Activated B cell treated with CpG ODN at 0.5 μM for 24 hours (primary cell): ENCODE data around the gene CS. TPM values are rescaled to one million over a fixed set of nuclear protein-coding genes. Genes with fewer than 3 reads are reported as not detected.
"Not testable (repeated sequence)": the region's sequence is repeated elsewhere in the genome, so short reads cannot be mapped to it uniquely, and the experiment has no call there.

Experiments used
- ATAC-seq: fragments of 200-7000 bp; cut with Tn5 transposase; one replicate; pipeline ENCODE4 v1.10.0; 2021; ENCODE audit warnings: low read depth, mild to moderate bottlenecking, moderate library complexity
- CTCF ChIA-PET: fragments of 350-600 bp; sonication (Branson Sonifier 250); formaldehyde crosslinking; loops from one replicate; lab custom pipeline; 2021; ENCODE audit warnings: antibody characterized with exemption; lab: Charles Lee
- POLR2A ChIA-PET: fragments of 350-600 bp; sonication (Branson Sonifier 250); formaldehyde crosslinking; loops from one replicate; lab custom pipeline; 2021; ENCODE audit warnings: antibody characterized with exemption; lab: Charles Lee
- DNase-seq: peaks from one replicate; pipeline ENCODE4 v3.0.0; 2022
- H3K27ac Mint-ChIP-seq: one replicate; pipeline ENCODE4 v1.8.0; 2020; ENCODE audit warnings: mixed read lengths
- H3K27me3 Mint-ChIP-seq: one replicate; pipeline ENCODE4 v1.8.0; 2021; ENCODE audit warnings: mixed read lengths
- H3K36me3 Mint-ChIP-seq: one replicate; pipeline ENCODE4 v1.8.0; 2021; ENCODE audit warnings: low read depth, mixed read lengths
- H3K4me1 Mint-ChIP-seq: one replicate; pipeline ENCODE4 v1.8.0; 2021; ENCODE audit warnings: mixed read lengths
- H3K4me3 Mint-ChIP-seq: one replicate; pipeline ENCODE4 v1.8.0; 2020; ENCODE audit warnings: mild to moderate bottlenecking, mixed read lengths
- H3K9me3 Mint-ChIP-seq: one replicate; pipeline ENCODE4 v1.8.0; 2020; ENCODE audit warnings: mixed read lengths
- CTCF ChIP-seq: fragments of 200-600 bp; IDR thresholded peaks from one replicate; pipeline ENCODE4 v1.8.0; 2022; ENCODE audit warnings: antibody characterized with exemption, mild to moderate bottlenecking
- intact Hi-C: fragments of 100-400 bp; cut with micrococcal nuclease; formaldehyde crosslinking; loops from one replicate; pipeline ENCODE4 v1.15.1; 2024
- total RNA-seq: library from RNA; stranded (reverse); gene quantifications from 2 replicates; pipeline ENCODE4 v1.2.3, GENCODE V29; 2022

The CS gene
- total RNA-seq = 229 and 233 TPM in 2 replicates

- Mint-ChIP-seq H3K9me3 (no peaks in the 10 kb centered on the region), H3K36me3 (peaks cover 25% of the 10 kb centered on the region), H3K4me1 (peaks cover 59% of the 10 kb centered on the region), H3K4me3 (peak within 1 kb of the TSS; percentile 96), H3K27ac (peak within 1 kb of the TSS; percentile 97), H3K27me3 (no peaks in the 10 kb centered on the region)
- ATAC-seq (peak; percentile 96), DNase-seq (peak; percentile 97)
- ChIA-PET CTCF (no interaction called here), POLR2A (interaction anchor here (0.5 to 3.2 kb wide), 19 partner anchors 9 to 811 kb away, joined by 3 to 18 read pairs (median 5); partner anchors contain the start of genes DNAJC14, ESYT1, IL23A and PAN2)
- no peak for TF ChIP-seq CTCF
- intact Hi-C loops = loop anchor here (1.0 to 2.0 kb wide), 14 partner anchors 13 to 327 kb away; partner anchors contain the start of genes ANKRD52, IL23A, PAN2 and RNF41
Observed at GRCh38 chr12:56299853-56300643, at the start of gene CS. Gene CS, minus strand, starts transcription at chr12:56300330. Its CDS starts 129 bp downstream, at chr12:56300201.

GRCh38 chr12:56348776-56349175 lies 48.6 kb upstream of the CS start:
- Mint-ChIP-seq H3K36me3 (peaks cover 79% of the 10 kb centered on the region), H3K9me3 (no peaks in the 10 kb centered on the region), H3K4me1 (no peaks in the 10 kb centered on the region), H3K4me3 (no peak overlapping the region), H3K27me3 (no peaks in the 10 kb centered on the region), H3K27ac (no peak overlapping the region)
- intact Hi-C loops = no loop called here
- POLR2A ChIA-PET = interaction anchor here (1.0 to 3.2 kb wide), 3 partner anchors 10 to 15 kb away, joined by 3 to 19 read pairs (median 3); partner anchors contain the start of genes IL23A, PAN2 and STAT2
- TF ChIP-seq CTCF = no peak
- DNase-seq (no peak), ATAC-seq (no peak)
- CTCF ChIA-PET = no interaction called here

- DNase-seq, H3K27ac Mint-ChIP-seq, intact Hi-C loops, ATAC-seq, H3K4me3 Mint-ChIP-seq, H3K4me1 Mint-ChIP-seq, H3K9me3 Mint-ChIP-seq, H3K27me3 Mint-ChIP-seq: not testable (repeated sequence)
- H3K36me3 Mint-ChIP-seq = peaks cover 86% of the 10 kb centered on the region
- POLR2A ChIA-PET = interaction anchor here (0.6 to 3.2 kb wide), 5 partner anchors 8 to 280 kb away, joined by 3 to 19 read pairs (median 4); partner anchors contain the start of genes CNPY2, IL23A and STAT2
- CTCF ChIA-PET = interaction anchor here (1.3 kb wide), 1 partner anchor 12 kb away, joined by 3 read pairs; the partner anchor contains the start of gene STAT2
Observed at GRCh38 chr12:56347255-56347654, 47.1 kb upstream of the CS start.

GRCh38 chr12:56346675-56347074 lies 46.5 kb upstream of the CS start:
- no peak overlapping the region for H3K27ac Mint-ChIP-seq
- H3K4me3 Mint-ChIP-seq = no peak overlapping the region

GRCh38 chr12:56342290-56342689 lies 42.2 kb upstream of the CS start:
- intact Hi-C loops, H3K9me3 Mint-ChIP-seq, ATAC-seq, DNase-seq, H3K27me3 Mint-ChIP-seq, H3K4me3 Mint-ChIP-seq: not testable (repeated sequence)
- H3K27ac Mint-ChIP-seq = peak overlapping the region; percentile 20
- POLR2A ChIA-PET = interaction anchor here (0.7 to 2.0 kb wide), 2 partner anchors 9 to 79 kb away, joined by 6 to 8 read pairs; partner anchors contain the start of gene PAN2
- H3K4me1 Mint-ChIP-seq = peaks cover 30% of the 10 kb centered on the region
- CTCF ChIA-PET = interaction anchor here (1.0 kb wide), 1 partner anchor 49 kb away, joined by 4 read pairs; no protein-coding TSS in a partner anchor
- peaks cover 62% of the 10 kb centered on the region for H3K36me3 Mint-ChIP-seq

More at GRCh38 chr12:56346675-56347074, 46.5 kb upstream of the CS start:
- ATAC-seq (no peak), DNase-seq (no peak)
- Mint-ChIP-seq H3K36me3 (peaks cover 88% of the 10 kb centered on the region), H3K9me3 (no peaks in the 10 kb centered on the region), H3K4me1 (no peaks in the 10 kb centered on the region), H3K27me3 (no peaks in the 10 kb centered on the region)
- POLR2A ChIA-PET = interaction anchor here (0.6 to 1.1 kb wide), 4 partner anchors 8 to 281 kb away, joined by 3 to 4 read pairs (median 4); partner anchors contain the start of genes CNPY2 and IL23A
- no peak for TF ChIP-seq CTCF
- intact Hi-C loops = no loop called here
- CTCF ChIA-PET = interaction anchor here (1.0 to 1.3 kb wide), 2 partner anchors 13 to 31 kb away, joined by 3 read pairs; partner anchors contain the start of genes CNPY2 and STAT2
